Liver (tissue), 9 donors: ENCODE results near the gene MAPKAP1. TPM values are rescaled to one million over a fixed set of nuclear protein-coding genes. Genes with fewer than 3 reads are reported as not detected.

Source experiments
- DNase-seq: peaks from one replicate; pipeline ENCODE4 v3.0.0-alpha.2; 2017; ENCODE audit warnings: low spot score
- H3K27ac ChIP-seq, 2 donors: one replicate each; pipeline ENCODE4 v1.7.0; 2013; ENCODE audit warnings: inconsistent platforms in 2 of 2, low read length in 2 of 2, control low read depth in 1 of 2, low read depth in 1 of 2, mild to moderate bottlenecking in 1 of 2
- H3K27me3 ChIP-seq, 4 donors: one replicate each; pipeline versions ENCODE4 v1.6.1 to v1.7.0; 2013; ENCODE audit warnings: low read length in 3 of 4, inconsistent platforms in 1 of 4, mild to moderate bottlenecking in 1 of 4, moderate library complexity in 1 of 4; ENCODE audit not compliant: control insufficient read depth in 4 of 4, insufficient read depth in 4 of 4
- H3K36me3 ChIP-seq, 4 donors: one replicate each; pipeline versions ENCODE4 v1.6.1 to v1.7.0; 2013; ENCODE audit warnings: low read length in 3 of 4, mild to moderate bottlenecking in 3 of 4, low read depth in 1 of 4, moderate library complexity in 1 of 4; ENCODE audit not compliant: control insufficient read depth in 4 of 4, insufficient read depth in 3 of 4
- H3K4me1 ChIP-seq, 4 donors: one replicate each; pipeline versions ENCODE4 v1.6.1 to v1.7.0; 2013; ENCODE audit warnings: low read length in 3 of 4, mild to moderate bottlenecking in 3 of 4, moderate library complexity in 1 of 4; ENCODE audit not compliant: control insufficient read depth in 4 of 4, insufficient read depth in 4 of 4
- H3K4me3 ChIP-seq, 3 donors: one replicate each; pipeline versions ENCODE4 v1.6.1 to v1.7.0; 2013; ENCODE audit warnings: low read length in 3 of 3, control low read depth in 1 of 3, low read depth in 1 of 3, mild to moderate bottlenecking in 1 of 3
- H3K9ac ChIP-seq, 2 donors: one replicate each; pipeline ENCODE4 v1.7.0; 2013; ENCODE audit warnings: low read length in 2 of 2, mild to moderate bottlenecking in 2 of 2, moderate library complexity in 2 of 2, control low read depth in 1 of 2, low read depth in 1 of 2
- H3K9me3 ChIP-seq, 4 donors: one replicate each; pipeline versions ENCODE4 v1.6.1 to v1.7.0; 2013; ENCODE audit warnings: low read length in 3 of 4; ENCODE audit not compliant: control insufficient read depth in 4 of 4
- ATF3 ChIP-seq: IDR thresholded peaks from 2 replicates; pipeline ENCODE4 v1.6.1; 2016; ENCODE audit warnings: antibody characterized with exemption
- EGR1 ChIP-seq, 2 donors: IDR thresholded peaks; 2 replicates each; pipeline ENCODE4 v1.6.1; 2016 to 2018; ENCODE audit warnings: antibody characterized with exemption in 2 of 2, low read depth in 2 of 2
- FOXA1 ChIP-seq: IDR thresholded peaks from 2 replicates; pipeline ENCODE4 v1.6.1; 2016; ENCODE audit warnings: antibody characterized with exemption
- FOXA2 ChIP-seq: IDR thresholded peaks from 2 replicates; pipeline ENCODE4 v1.6.1; 2016; ENCODE audit warnings: antibody characterized with exemption
- GABPA ChIP-seq, 2 donors: IDR thresholded peaks in 1 of 2; conservative IDR thresholded peaks in 1 of 2; 2 replicates each; pipeline ENCODE4 v1.6.1; 2016; ENCODE audit warnings: antibody characterized with exemption in 2 of 2, mild to moderate bottlenecking in 1 of 2, moderate library complexity in 1 of 2
- HNF4A ChIP-seq, 2 donors: conservative IDR thresholded peaks; 2 replicates each; pipeline ENCODE4 v1.6.1; 2016; ENCODE audit warnings: antibody characterized with exemption in 2 of 2, mild to moderate bottlenecking in 2 of 2
- HNF4G ChIP-seq: IDR thresholded peaks from 2 replicates; pipeline ENCODE4 v1.6.1; 2016; ENCODE audit warnings: antibody characterized with exemption
- JUND ChIP-seq, 2 donors: IDR thresholded peaks; 2 replicates each; pipeline ENCODE4 v1.6.1; 2016; ENCODE audit warnings: antibody characterized with exemption in 2 of 2
- MAX ChIP-seq: IDR thresholded peaks from 2 replicates; pipeline ENCODE4 v1.6.1; 2016; ENCODE audit warnings: antibody characterized with exemption
- NR2F2 ChIP-seq: IDR thresholded peaks from 2 replicates; pipeline ENCODE4 v1.6.1; 2016; ENCODE audit warnings: antibody characterized with exemption
- RAD21 ChIP-seq, 2 donors: IDR thresholded peaks; 2 replicates each; pipeline ENCODE4 v1.6.1; 2016; ENCODE audit warnings: antibody characterized with exemption in 2 of 2, mild to moderate bottlenecking in 2 of 2
- REST ChIP-seq: IDR thresholded peaks from 2 replicates; pipeline ENCODE4 v1.6.1; 2016; ENCODE audit warnings: antibody characterized with exemption, mild to moderate bottlenecking
- RXRA ChIP-seq, 2 donors: IDR thresholded peaks; 2 replicates each; pipeline ENCODE4 v1.6.1; 2017 to 2018; ENCODE audit warnings: antibody characterized with exemption in 2 of 2, mild to moderate bottlenecking in 1 of 2
- SP1 ChIP-seq: IDR thresholded peaks from 2 replicates; pipeline ENCODE4 v1.6.1; 2018; ENCODE audit warnings: antibody characterized with exemption, mild to moderate bottlenecking
- TAF1 ChIP-seq: conservative IDR thresholded peaks from 2 replicates; pipeline ENCODE4 v1.6.1; 2016; ENCODE audit warnings: antibody characterized with exemption, mild to moderate bottlenecking
- ZBTB33 ChIP-seq: IDR thresholded peaks from 2 replicates; pipeline ENCODE4 v1.6.1; 2016; ENCODE audit warnings: antibody characterized with exemption
- WGBS: extraction: QIAGEN DNeasy Blood & Tissue Kit; methylation state at CpG from one replicate; pipeline ENCODE4 v1.1.7; 2013; 5-methylcytosine and 5-hydroxymethylcytosine counted together
- polyA plus RNA-seq, 2 donors: library from polyadenylated mRNA; stranded (reverse) in 1 of 2; unstranded in 1 of 2; fragments of 200-250 nt in 1 of 2; fragments of >200 nt in 1 of 2; fragmentation: Nextera tagmentation in 1 of 2; extraction: Ambion mirVana in 1 of 2; gene quantifications; one replicate each; pipeline versions ENCODE4 v1.2.1 to v1.2.3, GENCODE V29; 2013 to 2015
- total RNA-seq, 2 donors: library from RNA; depleted of rRNA; stranded (reverse); fragments of >200 nt; gene quantifications; one replicate each; pipeline ENCODE4 v1.2.3, GENCODE V29; 2014
- donor health status: healthy.
- donor health status: healthy.
- donor health status: healthy.
- donor health status: healthy.
- donor health status: healthy.

MAPKAP1 gene
- total and polyA plus RNA-seq, 4 donors: 23.6 to 55.9 (median 32.7) TPM

- Histone ChIP-seq H3K27ac (no peak overlapping the region), H3K9me3 (no peaks in the 10 kb centered on the region), H3K9ac (no peak overlapping the region), H3K27me3 (no peaks in the 10 kb centered on the region), H3K4me1 (peaks cover 3 to 21% (median 20%) of the 10 kb centered on the region in 4 donors), H3K4me3 (no peak overlapping the region), H3K36me3 (no peaks in the 10 kb centered on the region)
- TF ChIP-seq FOXA1 (no peak), JUND (IDR thresholded peaks at IDR 0.05) (no peak), SP1 (no peak), REST (no peak), HNF4G (no peak), ZBTB33 (no peak), TAF1 (no peak), ATF3 (no peak), RAD21 (IDR thresholded peaks at IDR 0.05) (no peak), MAX (no peak), NR2F2 (no peak), FOXA2 (no peak), GABPA (IDR thresholded peaks at IDR 0.05 in 1 of 2, conservative IDR thresholded peaks at IDR 0.05 in 1 of 2) (no peak), EGR1 (IDR thresholded peaks at IDR 0.05; ENCODE audit: low read depth in 2 of 2) (no peak), RXRA (IDR thresholded peaks at IDR 0.05) (no peak), HNF4A (conservative IDR thresholded peaks at IDR 0.05) (no peak)
- 98% methylated on average over 5 of the region's 5 CpGs for WGBS
- no peak for DNase-seq
Measured at GRCh38 chr9:125587819-125588460, 119.1 kb downstream of the MAPKAP1 start.

GRCh38 chr9:125586172-125586511, 120.9 kb downstream of the MAPKAP1 start:
- no peak for DNase-seq
- Histone ChIP-seq H3K27me3 (no peaks in the 10 kb centered on the region), H3K4me1 (peaks cover 6 to 21% (median 20%) of the 10 kb centered on the region in 4 donors), H3K27ac (peak overlapping the region in 1 of 2 donors; percentile 47), H3K9me3 (no peaks in the 10 kb centered on the region), H3K9ac (no peak overlapping the region), H3K36me3 (peaks cover 0 to 2% (median 0%) of the 10 kb centered on the region in 4 donors), H3K4me3 (no peak overlapping the region)
- 39% methylated on average over 3 of the region's 3 CpGs for WGBS
- TF ChIP-seq ATF3 (no peak), GABPA (IDR thresholded peaks at IDR 0.05 in 1 of 2, conservative IDR thresholded peaks at IDR 0.05 in 1 of 2) (peak in 1 of 2 donors; percentile 4)
